ENCODE measurements around the gene ZNF862. TPM values are rescaled to one million over a fixed set of nuclear protein-coding genes. Genes with fewer than 3 reads are reported as not detected.

Gene ZNF862
- total RNA-seq, 1 donor from 2014 or later: 34.1 TPM

DNA sequence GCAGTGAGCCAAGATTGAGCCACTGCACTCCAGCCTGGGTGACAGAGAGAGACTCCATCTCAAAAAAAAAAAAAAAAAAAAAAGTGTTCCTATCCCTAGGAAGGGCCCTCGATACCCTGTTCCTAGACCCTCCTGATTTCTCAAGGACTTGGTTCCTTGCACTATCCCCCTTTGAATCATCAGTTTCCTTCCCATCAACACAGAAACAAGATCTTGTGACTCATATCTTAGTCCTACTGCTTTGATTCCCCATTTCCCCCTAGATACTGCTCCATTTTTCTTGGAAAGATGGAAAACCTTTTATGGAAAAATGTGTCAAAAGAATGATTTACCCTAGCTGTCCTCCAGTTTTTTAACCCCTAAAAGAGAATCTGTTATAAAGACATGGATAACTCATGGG is 1.7 kb upstream of the ZNF862 start:
- ATAC-seq (no peak), DNase-seq (ENCODE audit: low spot score) (no peak)
- intact Hi-C loops (cut with DNase I): no loop called here

DNA sequence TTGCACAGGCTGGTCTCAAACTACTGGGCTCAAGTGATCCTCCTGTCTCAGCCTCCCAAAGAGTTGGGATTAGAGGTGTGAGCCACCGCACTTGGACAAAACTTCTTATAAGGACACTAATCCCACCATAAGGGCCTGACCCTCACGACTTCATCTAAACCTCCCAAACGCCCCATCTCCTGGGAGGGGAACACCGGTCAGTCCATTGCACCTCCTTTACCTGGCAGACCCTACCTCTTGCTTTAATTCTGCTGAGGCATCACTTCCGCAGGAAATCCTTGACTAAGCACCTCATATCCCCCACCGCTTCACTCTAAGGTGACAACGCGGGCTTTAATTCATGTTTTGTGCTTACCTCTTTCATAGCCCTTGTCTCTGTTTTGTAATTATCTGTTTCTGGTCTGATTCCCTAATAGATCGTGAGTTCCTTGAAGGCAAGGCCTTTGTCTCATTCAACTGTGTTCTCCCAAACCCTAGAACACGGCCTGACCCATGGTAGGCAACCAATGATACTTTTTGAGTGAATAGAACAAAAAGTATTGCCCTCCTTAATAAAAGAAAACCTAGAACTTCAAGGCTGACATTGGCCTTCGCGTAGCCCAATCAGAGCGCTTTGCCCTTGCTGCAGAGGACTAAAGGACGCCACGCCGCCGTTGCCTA is 481 bp upstream of the ZNF862 start:
- intact Hi-C loops (cut with DNase I): no loop called here

DNA sequence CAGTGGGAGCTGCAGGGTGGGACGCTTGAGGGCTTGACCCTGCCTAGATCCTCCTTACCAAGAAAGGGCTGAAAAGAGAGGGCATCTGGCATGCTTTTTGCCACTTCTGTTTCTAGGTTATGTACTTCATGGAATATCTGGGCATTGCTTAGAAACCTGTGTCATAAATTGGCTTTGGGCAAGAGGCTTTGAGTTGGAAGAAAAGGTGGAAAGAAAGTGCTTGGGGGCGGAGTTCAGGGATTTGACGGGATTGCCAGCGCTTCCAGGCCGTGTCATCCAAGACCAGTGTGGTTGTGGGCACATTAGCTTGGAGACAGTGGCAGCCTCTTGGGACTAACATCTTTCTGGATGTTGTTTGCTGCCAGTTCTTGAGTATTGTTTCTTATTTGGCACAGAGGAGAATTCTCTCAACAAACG is 825 bp downstream of the ZNF862 start:
- ATAC-seq (no peak), DNase-seq (ENCODE audit: low spot score) (peak; percentile 50)
- intact Hi-C loops (cut with DNase I): no loop called here

More for the DNA sequence above, 481 bp upstream of the ZNF862 start:
- ATAC-seq (no peak), DNase-seq (ENCODE audit: low spot score) (peak; percentile 44)

DNA sequence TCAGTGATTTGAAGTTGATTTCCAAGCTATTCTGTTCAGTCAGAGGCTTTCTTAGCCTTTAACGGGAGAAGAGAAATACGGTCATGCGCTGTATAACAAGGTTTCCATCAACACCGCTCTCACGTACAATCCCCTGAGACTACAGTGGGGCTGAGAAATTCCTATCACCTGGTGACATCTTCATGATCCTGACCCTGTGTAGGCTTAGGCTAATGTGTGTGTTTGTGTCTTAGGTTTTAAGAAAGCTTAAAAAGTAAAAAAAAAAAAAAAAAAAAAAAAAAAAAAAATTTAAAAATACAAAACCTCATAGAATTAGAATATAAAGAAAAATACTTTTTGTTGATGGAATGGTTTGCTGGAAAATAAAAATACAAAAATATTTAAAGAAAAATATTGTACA is 1.8 kb downstream of the ZNF862 start:
- DNase-seq (ENCODE audit: low spot score): no peak
- intact Hi-C loops (cut with DNase I): no loop called here
- no peak for ATAC-seq

DNA sequence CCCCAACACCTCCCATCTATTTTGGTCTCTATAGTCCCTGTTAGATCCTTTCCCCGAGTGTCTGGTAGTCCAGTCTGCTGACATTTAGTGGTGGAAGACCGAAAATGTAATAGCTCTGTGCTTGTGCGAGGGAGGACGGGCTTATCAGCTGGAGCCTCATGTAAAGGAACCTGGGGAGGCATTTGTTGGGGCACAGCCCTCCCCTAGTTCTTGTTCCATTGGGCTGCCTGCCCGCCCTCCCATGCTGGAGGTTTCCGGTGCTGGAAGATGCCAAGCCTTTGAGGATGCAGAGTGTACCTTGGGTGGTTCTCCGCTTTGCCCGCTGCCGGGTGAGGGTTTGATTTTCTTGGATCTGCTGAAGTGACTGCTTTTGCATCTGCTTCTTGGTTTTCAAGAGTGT is 5.4 kb downstream of the ZNF862 start:
- DNase-seq (ENCODE audit: low spot score) (peak; percentile 45), ATAC-seq (no peak)
- intact Hi-C loops (cut with DNase I): no loop called here

DNA sequence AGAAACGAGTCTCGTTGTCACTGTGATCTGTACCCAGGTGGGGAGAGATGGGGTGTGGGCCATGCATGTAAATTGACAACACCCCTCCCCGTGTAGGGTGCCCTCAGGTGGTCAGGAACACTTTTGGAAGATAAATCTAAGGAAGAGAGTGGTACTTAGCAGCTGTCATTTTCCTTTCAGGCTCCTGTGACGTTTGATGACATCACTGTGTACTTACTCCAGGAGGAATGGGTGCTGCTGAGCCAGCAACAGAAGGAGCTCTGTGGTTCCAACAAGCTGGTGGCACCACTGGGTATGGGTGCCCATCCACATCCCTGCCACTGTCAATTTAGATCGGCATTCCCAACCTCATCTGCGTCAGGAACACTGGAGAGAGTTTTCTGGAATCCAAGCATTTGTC is 6.3 kb downstream of the ZNF862 start:
- intact Hi-C loops (cut with DNase I): no loop called here
- ATAC-seq (no peak), DNase-seq (ENCODE audit: low spot score) (no peak)

DNA sequence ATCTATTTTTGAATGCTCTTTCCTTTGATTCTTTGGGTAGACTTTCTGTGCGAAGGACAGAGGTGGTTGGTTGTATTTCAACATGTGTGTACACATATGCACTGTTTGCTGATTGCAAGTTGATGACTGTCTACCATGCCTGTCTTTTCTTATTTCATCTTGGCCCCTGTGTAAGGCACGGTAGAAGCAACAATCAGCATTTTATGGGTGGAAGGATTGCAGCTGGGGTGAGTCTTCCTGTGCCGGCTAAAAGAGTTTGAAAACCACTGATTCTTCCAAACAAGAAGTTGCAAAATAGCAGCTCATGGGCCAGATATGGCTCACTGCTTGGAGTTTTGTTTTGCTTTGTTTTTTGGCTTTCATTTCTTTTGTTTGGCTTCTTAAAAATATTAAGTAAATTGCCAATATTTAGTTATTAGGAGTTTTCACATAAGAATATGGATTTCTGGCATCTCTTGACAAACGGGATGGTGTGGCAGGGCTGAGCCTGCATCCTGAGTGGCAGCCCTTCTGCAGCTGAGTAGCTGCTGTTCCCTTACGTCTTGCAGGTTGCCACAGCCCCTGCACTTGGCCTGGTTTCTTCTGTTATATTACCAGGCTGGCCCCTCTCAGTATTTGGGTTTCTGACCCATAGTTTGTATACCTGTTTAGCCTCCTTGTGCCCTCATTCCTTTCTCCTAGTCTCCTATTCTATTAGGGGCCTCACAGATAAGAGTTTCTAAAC is 7.2 kb downstream of the ZNF862 start:
- intact Hi-C loops (cut with DNase I): no loop called here
- ATAC-seq (peak; percentile 50), DNase-seq (ENCODE audit: low spot score) (no peak)

DNA sequence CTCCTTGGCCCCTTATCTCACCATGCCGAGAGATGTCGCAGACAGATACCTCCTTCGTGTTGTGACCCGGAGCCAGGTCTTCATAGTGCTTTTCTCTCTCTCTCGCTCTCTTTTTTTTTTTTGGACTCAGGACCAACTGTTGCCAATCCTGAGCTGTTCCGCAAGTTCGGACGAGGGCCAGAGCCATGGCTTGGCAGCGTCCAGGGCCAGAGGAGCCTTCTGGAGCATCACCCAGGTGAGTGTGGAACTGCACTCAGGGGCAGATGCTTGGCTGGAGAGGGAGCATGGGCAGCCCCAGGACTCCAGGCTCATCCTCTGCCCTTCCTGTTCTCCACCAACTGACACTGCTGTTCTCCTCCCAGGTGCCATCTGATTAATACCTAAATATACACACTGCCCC is 7.8 kb downstream of the ZNF862 start:
- DNase-seq (ENCODE audit: low spot score) (no peak), ATAC-seq (no peak)
- intact Hi-C loops (cut with DNase I): no loop called here

DNA sequence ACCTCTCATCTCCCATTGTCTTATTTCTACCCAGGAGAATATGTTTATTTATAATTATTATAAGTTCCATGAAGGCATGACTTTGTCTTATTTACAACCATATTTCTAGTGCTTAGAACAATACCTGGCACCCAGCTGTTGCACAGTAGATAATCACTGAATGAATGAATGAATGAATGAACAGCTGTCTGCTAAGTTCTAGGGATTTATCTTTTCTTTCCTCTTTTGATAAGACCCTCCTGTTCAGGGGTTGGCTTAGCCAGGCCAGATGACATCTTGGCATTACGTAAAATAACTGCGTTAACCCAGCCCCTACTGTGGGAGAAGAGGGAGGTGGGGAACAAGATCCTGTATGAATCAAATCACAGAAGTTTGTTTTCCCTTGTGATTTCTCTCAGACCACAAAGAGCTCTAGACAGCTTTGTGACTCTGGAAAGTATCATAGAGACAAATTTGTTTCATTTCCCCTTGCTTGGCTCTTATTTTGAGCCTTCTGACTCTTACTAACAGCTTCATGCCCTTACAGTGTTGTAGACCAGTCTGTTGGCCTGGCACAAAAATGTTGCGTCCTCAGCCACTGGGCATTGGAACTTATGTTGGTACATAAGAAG is 8.4 kb downstream of the ZNF862 start:
- ATAC-seq (no peak), DNase-seq (ENCODE audit: low spot score) (no peak)
- intact Hi-C loops (cut with DNase I): no loop called here

DNA sequence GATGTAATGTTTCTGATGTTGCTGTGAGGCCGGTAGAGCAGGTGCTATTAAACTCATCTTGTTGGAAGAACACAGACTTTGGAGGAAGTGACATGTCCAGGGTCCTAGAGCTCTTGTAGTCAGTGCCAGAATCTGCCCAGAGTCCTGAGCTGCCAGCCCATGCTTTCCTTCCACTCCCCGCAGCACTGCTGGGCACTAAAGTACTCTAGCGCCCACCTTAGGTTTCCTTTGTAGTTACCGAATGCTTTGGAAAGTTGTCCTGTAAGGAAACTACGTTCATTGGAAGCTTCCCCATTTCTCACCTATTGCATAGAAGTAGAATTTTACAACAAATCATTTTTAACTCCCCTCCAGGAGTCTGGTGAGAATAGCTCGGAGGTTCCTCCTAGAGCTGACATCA is 11.0 kb downstream of the ZNF862 start:
- intact Hi-C loops (cut with DNase I): no loop called here
- ATAC-seq (no peak), DNase-seq (ENCODE audit: low spot score) (no peak)

DNA sequence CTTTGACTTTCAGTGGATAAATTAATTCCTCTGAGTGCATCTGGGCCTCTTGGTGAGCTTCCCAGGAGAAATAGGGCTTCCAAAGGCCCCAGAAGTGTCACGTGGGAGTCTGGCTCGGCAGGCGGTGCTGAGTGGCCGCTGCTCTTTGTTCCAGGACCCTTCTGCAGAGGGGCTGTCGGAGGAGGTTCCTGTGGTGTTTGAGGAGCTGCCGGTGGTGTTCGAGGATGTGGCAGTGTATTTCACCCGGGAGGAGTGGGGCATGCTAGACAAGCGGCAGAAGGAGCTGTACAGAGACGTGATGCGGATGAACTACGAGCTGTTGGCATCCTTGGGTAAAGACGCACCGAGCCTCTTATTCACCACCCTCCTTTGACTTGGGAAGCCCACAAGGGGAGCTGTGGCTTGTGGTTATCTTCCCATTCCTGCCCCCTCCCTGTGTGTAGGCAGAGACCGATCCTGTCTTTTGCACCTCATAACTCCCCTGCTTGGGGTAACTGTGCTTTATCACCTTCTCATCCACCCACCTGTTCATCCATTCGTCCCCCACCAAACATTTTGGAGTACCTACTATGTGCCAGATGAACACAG is 11.9 kb downstream of the ZNF862 start:
- intact Hi-C loops (cut with DNase I): no loop called here
- ATAC-seq (no peak), DNase-seq (ENCODE audit: low spot score) (peak; percentile 51)

DNA sequence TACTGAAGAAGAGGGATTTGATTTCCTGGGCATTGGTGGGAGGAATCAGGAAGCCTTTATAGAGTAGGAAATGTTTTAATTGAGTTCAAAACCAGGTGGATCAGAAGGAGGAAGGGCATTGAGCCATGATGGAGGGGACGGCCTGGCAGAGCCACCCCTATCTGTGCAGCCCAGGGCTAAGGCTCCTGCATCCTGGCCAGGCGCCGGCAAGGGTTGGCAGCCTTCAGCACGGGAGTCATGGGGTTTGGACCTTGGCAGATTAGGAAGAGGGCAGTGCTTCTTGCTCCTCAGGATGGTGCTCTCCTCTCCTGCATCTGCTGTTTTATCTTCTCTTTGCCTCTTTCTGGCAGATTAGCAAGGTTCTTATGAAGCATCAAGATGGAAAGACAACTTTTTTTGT is 12.5 kb downstream of the ZNF862 start:
- ATAC-seq: no peak
- intact Hi-C loops (cut with DNase I): no loop called here
- no peak for DNase-seq (ENCODE audit: low spot score)

DNA sequence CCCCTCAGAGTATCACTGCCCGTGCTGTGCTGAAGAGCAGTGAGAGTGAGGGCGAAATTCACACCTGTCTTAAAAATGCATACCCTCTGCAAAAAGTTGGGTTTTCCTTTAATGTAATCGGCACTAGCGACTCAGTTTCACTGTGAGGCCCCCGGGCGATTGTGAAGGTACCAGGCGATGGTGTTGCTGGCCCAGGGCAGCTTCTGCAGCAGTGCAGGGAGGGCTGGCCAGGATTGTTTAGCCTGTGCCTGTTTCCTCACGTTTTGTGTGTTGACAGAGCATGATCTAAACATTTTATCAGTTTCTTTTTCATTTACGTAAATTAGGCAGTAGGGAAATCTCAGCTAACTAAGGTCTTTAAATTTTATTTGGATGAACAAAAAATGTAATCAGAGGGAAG is 13.3 kb downstream of the ZNF862 start:
- intact Hi-C loops (cut with DNase I): no loop called here
- DNase-seq (ENCODE audit: low spot score) (no peak), ATAC-seq (no peak)

DNA sequence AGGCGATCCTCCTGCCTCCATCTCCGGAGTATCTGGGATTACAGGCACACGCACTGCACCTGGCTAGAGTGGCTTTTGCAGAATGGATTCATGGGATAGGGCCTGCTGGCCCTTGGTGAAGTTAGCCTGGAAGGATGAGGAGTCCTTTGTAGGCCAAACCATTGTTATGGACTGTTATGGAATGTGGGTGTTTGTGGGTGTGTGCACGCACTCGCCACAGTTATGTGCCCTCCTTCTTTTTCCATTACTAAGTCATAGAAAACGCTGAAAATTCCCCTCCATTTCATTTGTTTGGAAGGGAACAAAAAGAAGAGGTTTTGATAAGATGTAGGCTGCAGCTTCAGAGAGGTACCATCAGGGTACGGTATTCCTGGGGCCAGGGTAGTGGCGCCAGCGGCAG is 15.0 kb downstream of the ZNF862 start:
- DNase-seq (ENCODE audit: low spot score) (no peak), ATAC-seq (no peak)
- intact Hi-C loops (cut with DNase I): no loop called here

DNA sequence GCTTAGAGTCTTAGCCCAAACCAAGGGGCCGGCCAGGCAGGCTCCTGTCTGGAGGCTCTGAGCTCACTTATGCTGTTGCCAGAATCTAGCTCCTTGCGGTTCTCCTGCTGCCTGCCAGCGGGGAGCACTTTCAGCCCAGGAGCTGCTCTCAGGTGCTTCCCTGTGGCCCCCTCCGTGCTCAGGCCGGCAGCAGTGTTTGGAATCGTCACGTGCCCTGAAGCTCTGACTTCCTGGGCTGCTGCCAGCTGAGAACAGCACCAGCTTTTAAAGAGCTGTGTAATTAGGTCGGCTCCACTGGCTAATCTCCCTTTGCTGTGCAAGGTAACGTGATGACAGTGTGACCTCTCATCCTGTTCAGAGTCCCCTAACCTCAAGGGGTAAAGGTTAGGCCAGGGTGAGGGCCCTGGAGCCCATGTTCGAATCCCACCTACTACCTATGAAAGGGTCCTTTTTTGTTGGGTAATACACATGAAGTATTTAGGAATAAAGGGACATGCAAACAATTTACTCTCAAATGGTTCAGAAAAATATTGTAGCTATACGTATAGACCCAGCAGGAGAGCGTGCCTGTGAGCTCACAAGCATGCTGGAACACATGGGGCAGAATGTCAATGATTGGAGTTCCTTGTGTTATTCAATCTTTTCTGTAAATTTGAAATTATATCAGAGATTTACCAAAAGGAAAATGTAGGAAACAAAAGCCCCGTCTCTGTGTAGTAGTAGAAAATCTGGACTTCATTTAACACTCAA is 16.6 kb downstream of the ZNF862 start:
- peak; percentile 64 for DNase-seq (ENCODE audit: low spot score)
- peak; percentile 80 for ATAC-seq
- intact Hi-C loops (cut with DNase I): no loop called here

DNA sequence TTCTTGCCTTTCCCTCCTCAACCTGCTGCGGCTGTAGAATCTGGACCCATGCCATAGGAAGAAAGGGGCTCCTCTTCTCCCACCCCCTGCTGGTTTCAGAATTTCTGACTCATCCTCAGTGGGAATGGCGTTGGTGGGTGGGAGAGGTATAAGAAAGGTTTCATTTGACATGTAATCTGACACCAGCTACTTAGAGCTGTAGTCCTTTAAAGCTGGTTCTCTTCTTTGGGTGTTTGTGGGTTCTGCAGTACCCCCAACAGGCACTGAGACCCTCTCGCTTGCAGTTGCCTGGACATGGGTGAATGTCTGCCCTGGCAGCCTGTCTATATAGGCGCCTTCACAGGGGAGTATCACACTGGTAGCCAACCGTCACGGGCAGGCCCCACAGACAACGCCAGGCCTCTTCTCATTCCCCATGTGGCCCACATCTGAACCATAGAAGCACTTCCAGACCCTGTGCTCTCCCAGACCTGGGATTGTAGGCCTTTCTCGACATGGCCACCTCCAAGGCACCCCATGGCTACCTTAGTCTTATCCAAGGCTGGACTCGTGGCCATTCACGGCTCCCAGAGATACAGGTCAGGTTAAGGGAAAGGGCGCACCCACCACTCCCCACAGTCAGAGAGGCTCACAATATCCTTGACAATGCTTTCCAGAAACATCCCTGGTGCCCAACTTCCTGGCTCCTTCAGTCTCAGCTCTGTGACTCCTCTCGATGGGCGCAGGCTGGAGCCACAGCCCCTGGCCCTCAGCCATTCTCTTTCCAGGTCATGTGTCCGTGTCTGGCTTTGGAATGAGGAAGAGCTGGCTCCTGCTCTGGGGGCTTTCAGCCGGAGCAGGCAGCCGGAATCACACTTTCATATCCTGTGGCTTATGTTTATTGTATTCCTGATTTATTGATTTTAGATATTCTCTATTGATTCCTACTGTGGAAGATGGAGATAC is 17.5 kb downstream of the ZNF862 start:
- DNase-seq (ENCODE audit: low spot score) (peak; percentile 36), ATAC-seq (no peak)
- intact Hi-C loops (cut with DNase I): no loop called here

DNA sequence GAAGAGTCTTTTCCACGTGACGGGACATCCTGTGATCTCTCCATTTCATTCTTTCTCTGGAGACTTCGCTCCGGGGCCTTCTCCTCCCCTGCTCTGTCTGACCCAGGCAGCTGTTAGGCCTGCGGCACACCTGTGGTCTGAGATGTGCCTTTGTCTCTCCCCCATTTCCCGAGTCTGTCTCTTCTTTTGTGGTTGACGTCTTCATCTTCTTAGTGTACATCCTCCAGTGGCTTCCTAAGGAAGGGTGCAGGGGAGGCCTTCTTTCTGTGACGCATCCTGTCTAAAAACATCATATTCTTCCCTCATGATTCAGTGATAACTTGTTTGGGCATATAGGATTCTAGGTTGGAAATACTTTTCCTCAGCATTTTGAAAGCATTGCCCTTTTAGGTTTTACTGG is 18.4 kb downstream of the ZNF862 start:
- intact Hi-C loops (cut with DNase I): no loop called here
- no peak for ATAC-seq

DNA sequence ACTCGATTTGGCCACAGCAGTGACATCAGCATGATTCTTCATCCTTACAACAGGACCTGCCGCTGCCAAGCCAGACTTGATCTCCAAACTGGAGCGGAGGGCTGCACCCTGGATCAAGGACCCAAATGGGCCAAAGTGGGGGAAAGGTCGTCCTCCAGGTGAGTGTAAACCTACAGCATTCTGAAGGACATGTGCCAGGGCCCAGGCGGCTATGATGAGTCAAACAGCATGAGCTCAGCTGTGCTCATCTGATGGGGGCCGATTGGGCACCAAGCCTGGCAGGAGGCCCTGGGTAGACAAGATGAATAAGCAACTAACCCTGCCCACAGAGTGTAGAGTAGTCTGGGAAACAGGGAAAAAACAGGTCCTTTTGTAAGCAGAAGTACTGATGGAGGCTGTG is 21.2 kb downstream of the ZNF862 start:
- DNase-seq (ENCODE audit: low spot score) (no peak), ATAC-seq (no peak)
- intact Hi-C loops (cut with DNase I): no loop called here

More for the DNA sequence above, 18.4 kb downstream of the ZNF862 start:
- DNase-seq (ENCODE audit: low spot score): no peak

All from sciatic nerve (tissue), 2 donors.